ENCODE measurements around the gene C6orf163.
"Not testable (repeated sequence)": the region's sequence is repeated elsewhere in the genome, so short reads cannot be mapped to it uniquely, and the experiment has no call there.

C6orf163 gene

GRCh38 chr6:87344731-87345130 is at the start of gene C6orf163:
TSS of gene C6orf163 (plus strand) at chr6:87344813. CDS start at chr6:87345100, 287 bp downstream.
- DNase-seq (ENCODE audit: low read depth in 1 of 2, low spot score in 1 of 2): no peak

DNA sequence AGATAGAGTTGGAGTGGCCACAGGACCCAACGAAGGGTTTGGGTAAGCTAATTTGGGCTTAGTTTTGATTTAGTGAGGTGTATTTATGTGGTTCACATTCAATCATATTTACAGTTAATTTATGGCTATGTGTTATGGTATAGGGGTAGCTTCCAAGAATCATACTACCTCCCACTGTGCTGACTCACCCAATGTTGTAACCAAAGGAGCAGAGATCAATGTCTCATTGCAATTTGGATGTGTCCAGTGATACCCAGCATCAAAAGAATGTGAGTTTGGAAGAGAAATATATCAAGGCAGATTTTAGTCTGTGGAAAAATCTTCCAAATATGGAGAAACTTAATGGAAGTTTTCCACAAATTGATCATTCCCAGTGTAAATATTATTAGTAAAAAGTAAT is 47.5 kb upstream of the C6orf163 start:
- DNase-seq (ENCODE audit: low read depth in 1 of 2, low spot score in 1 of 2): no peak

GRCh38 chr6:87301277-87301676 is 43.3 kb upstream of the C6orf163 start:
- DNase-seq (ENCODE audit: low read depth in 1 of 2, low spot score in 1 of 2): not testable (repeated sequence)

DNA sequence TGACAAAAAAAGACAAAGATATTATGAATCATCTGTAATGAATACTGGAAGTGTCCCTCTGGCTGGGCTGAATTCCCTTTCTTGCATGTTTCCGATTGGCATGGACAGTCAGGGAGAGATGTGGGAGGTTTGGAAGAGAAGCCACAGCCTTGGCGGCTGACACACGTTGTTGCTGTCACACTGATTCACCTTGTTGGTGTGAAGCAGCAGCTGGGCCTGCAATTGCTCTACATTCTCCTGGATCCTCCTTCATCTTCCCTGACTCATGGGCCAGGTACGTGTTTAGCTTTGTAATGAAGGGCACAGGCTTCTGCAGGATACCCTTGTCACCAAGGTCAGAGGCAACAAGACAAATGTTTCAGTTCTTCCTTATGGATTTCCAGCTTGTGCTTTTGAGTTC is 35.6 kb upstream of the C6orf163 start:
- DNase-seq (ENCODE audit: low read depth in 1 of 2, low spot score in 1 of 2): no peak

GRCh38 chr6:87312860-87313259 is 31.8 kb upstream of the C6orf163 start:
- no peak for DNase-seq (ENCODE audit: low read depth in 1 of 2, low spot score in 1 of 2)

GRCh38 chr6:87315071-87315470 is 29.5 kb upstream of the C6orf163 start:
- no peak for DNase-seq (ENCODE audit: low read depth in 1 of 2, low spot score in 1 of 2)

GRCh38 chr6:87319271-87319987 is 25.2 kb upstream of the C6orf163 start:
- no peak for DNase-seq (ENCODE audit: low read depth in 1 of 2, low spot score in 1 of 2)

DNA sequence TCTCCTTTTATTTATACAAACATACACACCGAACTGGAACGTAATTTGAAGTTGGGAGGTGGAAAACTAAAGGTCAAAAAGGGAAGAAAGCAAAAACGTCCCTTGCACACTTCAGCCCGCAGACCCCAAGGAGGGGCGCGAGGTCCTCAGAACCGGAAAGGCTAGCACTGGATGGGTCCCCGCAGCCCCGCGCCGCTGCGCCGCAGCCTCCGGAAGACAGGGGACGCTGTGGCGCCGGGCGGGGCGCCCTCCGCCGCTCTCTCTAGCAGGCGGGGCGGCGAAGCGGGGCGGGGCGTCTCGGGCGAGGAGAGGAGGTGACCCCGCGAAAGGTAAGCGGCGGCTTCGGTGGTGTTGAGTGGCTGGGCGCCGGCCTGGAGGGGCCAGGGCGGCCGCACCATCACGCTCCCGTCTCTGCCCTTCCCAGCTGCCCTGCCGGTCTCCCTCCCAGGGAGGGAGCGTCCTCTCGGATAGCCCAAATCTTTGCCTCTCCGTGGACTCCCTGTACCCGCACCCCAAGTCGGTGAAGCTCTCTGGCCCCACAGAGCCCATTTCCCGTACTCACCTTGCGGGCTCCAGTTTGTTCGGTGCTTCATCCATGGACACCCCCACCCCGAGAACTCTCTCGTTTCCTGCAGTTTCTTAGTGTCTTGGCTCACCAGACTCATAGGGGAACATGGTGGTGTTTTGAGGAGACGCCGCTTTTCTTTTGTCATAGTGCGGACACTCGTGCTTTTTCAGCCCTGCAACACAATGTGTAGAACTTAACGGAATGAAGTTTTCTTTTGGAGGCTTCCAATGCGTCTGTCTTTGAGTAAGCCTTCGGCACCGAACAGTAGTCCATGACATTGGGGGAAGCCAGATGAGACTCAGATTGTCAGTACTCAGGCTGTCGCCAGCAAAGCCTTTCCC is 22.1 kb upstream of the C6orf163 start, which contains the start of gene SMIM8:
SMIM8 (plus strand) TSS at position 285 of the 909 bp plus-strand sequence. CDS start 14,444 bp downstream, outside the sequence.
- DNase-seq (ENCODE audit: low read depth in 1 of 2, low spot score in 1 of 2): peak; percentile 75 to 76

DNA sequence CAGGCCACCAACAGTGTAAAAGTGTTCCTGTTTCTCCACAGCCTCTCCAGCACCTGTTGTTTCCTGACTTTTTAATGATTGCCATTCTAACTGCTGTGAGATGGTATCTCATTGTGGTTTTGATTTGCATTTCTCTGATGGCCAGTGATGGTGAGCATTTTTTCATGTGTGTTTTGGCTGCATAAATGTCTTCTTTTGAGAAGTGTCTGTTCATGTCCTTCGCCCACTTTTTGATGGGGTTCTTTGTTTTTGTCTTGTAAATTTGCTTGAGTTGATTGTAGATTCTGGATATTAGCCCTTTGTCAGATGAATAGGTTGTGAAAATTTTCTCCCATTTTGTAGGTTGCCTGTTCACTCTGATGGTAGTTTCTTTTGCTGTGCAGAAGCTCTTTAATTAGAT is 20.7 kb upstream of the C6orf163 start:
- DNase-seq (ENCODE audit: low read depth in 1 of 2, low spot score in 1 of 2): not testable (repeated sequence)

- DNase-seq (ENCODE audit: low read depth in 1 of 2, low spot score in 1 of 2): no peak
Observed at GRCh38 chr6:87330961-87331360, 13.7 kb upstream of the C6orf163 start.

DNA sequence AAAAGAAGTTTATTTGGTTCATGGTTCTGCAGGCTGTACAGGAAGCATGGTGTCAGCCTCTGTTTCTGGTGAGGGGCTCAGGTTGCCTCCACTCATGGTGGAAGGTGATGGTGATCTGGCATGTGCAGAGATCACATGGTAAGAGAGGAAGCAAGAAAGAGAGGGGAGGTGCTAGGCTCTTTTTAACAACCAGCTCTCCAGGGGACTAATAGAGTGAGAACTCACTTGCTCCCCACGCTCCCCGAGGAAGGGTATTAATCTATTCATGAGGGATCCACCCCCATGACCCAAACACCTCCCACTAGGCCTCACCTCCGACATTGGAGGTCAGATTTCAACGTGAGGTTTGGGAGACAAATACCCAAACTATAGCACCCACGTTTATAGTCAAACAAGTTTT is 11.6 kb upstream of the C6orf163 start:
- DNase-seq (ENCODE audit: low read depth in 1 of 2, low spot score in 1 of 2): no peak

- DNase-seq (ENCODE audit: low read depth in 1 of 2, low spot score in 1 of 2): no peak
Observed at GRCh38 chr6:87333591-87334181, 10.9 kb upstream of the C6orf163 start.

GRCh38 chr6:87334683-87335082 is 9.9 kb upstream of the C6orf163 start:
- no peak for DNase-seq (ENCODE audit: low read depth in 1 of 2, low spot score in 1 of 2)

DNA sequence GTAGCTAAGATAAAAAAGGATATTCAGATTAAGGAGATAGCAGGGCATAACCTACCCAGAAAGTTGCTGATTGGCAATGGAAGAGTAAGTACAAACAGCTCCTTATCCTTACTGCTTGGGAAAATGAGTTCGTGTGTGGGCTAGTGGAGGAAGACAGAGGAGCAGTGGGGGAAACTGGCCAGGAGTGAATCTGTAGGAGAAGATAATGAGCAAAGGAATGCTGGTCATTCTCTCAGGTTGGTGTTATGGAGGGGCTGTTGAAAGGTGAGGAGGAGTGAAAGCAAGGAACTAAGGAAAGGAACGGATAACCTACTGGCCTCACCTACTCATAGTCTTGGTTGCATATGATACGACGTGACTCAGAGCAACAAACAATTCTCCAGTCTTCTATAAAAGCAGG is 8.2 kb upstream of the C6orf163 start:
- no peak for DNase-seq (ENCODE audit: low read depth in 1 of 2, low spot score in 1 of 2)

- no peak for DNase-seq (ENCODE audit: low read depth in 1 of 2, low spot score in 1 of 2)
Observed at GRCh38 chr6:87340230-87340629, 4.4 kb upstream of the C6orf163 start.

DNA sequence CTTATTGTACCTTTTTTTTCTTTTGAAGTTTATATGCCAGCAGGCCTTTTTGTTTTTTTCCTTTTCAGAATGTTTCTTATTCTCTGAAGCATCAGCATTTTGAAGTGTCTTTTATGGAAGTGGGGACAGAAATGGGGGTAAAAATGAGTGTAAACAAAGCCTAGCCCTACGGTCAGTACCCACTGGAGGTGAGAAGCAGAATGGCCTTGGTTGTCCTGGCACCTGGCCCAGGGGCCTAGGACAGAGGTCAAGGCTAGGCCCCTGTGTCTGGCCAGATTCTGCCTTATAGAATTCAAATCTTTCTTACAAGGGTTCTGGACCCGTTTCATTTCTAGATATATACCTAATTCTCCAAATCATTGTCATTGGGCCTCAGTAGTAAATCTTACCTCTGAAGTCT is 3.5 kb upstream of the C6orf163 start:
- no peak for DNase-seq (ENCODE audit: low read depth in 1 of 2, low spot score in 1 of 2)

- DNase-seq (ENCODE audit: low read depth in 1 of 2, low spot score in 1 of 2): no peak
Observed at GRCh38 chr6:87341899-87342298, 2.7 kb upstream of the C6orf163 start.

- DNase-seq (ENCODE audit: low read depth in 1 of 2, low spot score in 1 of 2): no peak
Observed at GRCh38 chr6:87342829-87343228, 1.8 kb upstream of the C6orf163 start.

DNA sequence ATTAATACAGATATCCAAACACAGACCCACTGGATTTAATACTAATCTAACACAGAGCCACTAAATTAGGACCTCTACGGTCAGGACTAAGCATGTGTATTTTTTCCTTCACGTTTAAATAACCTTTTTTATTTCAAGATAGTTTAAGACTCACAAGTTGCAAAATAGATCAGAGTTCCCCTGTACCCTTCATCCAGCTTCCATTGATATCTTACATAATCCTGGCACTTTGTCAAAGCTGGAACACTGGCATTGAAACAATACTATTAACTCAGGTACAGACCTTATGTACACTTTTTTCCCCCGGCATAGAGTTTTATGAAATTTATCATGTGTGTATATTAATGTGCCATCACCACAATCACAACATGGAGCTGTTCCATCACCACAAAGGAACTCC is 2.1 kb downstream of the C6orf163 start:
- no peak for DNase-seq (ENCODE audit: low read depth in 1 of 2, low spot score in 1 of 2)

- DNase-seq (ENCODE audit: low read depth in 1 of 2, low spot score in 1 of 2): no peak
Observed at GRCh38 chr6:87349896-87350295, 5.3 kb downstream of the C6orf163 start.

GRCh38 chr6:87350516-87350915 is 5.9 kb downstream of the C6orf163 start:
- DNase-seq (ENCODE audit: low read depth in 1 of 2, low spot score in 1 of 2): no peak

DNA sequence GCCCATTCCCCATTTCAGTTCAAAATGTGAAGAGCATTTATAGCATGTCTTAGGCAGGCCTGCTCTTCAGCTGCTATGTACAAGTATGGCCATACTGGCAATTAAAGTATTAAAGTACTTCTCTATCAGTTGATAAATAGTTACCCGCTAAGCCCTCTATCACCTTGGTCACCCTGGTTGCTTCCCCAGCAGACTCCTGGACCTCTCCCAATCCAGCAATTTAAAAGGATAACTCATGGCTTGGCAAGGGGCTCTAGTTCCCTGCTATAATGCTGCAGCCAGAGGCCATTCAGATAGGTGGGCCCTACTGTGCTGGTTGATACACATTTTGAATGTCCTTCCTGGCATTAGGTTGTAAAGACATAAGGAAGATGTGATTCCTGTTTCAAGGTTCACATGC is 7.0 kb downstream of the C6orf163 start:
- DNase-seq (ENCODE audit: low read depth in 1 of 2, low spot score in 1 of 2): no peak
